ENCODE data around the gene TNRC6B.

GRCh38 chr22:40374567-40374966, 196.8 kb downstream of the TNRC6B start:
- no peak for TF ChIP-seq PAX5 (IDR thresholded peaks at IDR 0.05; ENCODE audit: insufficient read depth, low read length, severe bottlenecking)
- no peak for TF ChIP-seq POLR2A (IDR thresholded peaks at IDR 0.05; ENCODE audit: low read depth, low read length)
- TF ChIP-seq TAF1 (IDR thresholded peaks at IDR 0.05; ENCODE audit: low read depth, low read length): no peak
